GM21381 (cell line): ENCODE data around the gene OTOF.

ENCODE experiments used
- ATAC-seq: cut with Tn5 transposase; IDR thresholded peaks from one replicate; pipeline ENCODE4 v1.9.1; 2021; ENCODE audit warnings: mild to moderate bottlenecking, moderate library complexity; ENCODE audit not compliant: unreplicated experiment

The OTOF gene

DNA sequence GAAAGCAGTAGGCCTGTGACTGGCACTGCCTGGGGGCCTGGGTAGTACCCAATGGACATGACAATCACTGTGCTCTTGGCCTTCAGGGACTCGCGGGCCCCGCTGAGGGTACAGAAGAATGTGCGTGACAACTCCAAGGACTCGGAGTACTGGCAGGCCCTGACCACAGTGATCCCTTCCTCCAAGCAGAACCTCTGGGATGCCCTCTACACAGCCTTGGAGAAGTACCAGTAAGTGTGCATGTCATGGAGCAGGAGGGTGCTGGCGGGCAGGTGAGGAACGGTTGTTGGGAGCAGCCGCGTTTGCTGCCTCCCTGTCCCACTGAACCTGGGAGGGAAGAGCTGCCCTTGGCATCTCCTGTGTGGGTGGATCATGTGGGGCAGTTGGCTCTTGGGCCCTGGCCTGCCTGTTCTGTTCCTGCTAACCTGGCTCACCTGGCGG lies 23.3 kb downstream of the OTOF start:
- no peak for ATAC-seq

DNA sequence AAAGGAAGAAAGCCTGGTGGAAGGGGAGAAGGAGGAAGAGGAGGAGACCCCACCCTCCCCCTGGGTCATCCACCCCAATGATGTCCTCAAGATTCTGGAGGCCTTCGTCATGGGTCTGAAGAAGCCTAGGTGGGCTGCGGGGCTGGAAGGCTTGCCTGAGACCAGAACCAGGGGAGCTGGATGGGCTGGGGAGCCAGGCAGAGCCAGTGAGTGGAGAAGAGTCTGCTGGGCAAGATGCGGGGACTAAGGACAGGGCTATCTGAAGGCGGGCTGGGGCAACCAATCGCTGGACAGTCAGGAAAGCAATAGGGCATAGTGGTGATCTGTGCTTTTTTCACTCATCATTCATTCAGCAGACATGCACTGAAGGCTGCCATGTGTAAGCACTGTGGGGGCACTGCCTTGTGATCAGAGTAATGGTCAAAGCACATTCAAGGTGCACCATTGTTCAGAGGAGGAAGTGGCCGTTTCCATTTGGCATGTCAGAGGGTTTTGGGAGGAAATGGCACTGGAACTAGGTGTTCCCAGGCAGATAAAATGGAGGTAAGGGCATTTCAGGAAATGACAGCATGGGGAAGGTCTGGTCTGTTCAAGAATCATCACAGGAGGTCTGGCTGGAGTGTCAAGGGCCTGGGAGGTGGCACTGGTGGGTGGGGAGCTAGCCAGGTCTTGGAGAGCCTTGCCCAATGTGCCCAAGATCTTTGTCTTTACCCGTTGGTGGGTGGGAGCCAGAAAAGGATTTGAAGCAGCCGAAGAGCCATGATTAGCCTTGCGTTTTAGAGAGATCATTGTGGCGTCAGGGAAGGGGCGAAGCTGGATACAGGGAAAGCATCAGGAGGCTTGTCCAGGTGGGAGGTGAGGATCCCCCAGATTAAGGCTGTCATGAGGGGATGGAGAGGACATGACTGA lies 24.2 kb downstream of the OTOF start:
- no peak for ATAC-seq

DNA sequence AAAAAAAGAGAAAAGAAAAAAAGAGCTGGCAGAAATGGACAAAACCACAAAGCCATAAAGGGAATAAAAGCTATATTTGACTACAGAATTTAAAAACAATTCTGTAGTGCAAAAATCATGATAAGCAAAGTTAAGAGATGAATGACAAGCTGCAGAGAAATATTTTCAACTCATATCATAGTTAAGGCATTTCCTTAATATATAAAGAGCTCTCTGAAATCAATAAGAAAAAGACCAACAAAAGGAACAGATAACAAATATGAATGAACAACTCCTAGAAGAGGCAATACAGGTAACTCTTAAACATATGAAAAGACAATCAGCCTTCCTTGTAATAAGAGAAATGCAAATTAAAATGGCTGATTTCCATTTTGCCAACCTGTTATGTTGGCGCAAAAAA lies 26.2 kb downstream of the OTOF start:
- no peak for ATAC-seq

DNA sequence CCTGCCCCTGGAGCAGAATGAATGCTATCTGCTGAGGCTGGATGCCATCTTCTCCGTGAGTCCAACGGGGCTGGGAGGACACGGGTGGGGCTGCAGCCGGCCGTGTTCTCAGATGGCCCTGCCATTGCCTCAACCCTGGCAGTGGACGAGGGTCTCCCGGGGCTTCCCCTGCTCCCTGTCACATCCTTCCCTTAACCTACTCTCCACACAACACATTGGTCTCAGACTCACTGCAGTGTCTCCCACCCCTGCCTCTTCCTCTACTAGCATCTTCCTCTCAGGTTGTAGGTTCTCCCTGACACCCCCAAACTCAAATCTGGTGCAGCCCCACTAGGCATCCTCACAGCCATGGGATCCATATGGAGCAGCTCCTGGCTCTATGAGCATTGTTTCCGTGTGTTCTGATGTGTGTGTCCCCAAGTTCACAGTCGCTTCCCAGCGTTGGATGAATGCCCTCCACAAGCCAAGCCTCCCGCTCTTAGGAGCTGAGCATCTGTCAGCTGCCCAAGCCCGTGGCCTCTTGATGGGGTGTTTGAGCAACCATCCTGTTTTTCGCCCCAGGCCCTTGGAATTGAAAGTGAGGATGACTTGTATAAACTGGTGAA lies 27.8 kb downstream of the OTOF start:
- no peak for ATAC-seq

DNA sequence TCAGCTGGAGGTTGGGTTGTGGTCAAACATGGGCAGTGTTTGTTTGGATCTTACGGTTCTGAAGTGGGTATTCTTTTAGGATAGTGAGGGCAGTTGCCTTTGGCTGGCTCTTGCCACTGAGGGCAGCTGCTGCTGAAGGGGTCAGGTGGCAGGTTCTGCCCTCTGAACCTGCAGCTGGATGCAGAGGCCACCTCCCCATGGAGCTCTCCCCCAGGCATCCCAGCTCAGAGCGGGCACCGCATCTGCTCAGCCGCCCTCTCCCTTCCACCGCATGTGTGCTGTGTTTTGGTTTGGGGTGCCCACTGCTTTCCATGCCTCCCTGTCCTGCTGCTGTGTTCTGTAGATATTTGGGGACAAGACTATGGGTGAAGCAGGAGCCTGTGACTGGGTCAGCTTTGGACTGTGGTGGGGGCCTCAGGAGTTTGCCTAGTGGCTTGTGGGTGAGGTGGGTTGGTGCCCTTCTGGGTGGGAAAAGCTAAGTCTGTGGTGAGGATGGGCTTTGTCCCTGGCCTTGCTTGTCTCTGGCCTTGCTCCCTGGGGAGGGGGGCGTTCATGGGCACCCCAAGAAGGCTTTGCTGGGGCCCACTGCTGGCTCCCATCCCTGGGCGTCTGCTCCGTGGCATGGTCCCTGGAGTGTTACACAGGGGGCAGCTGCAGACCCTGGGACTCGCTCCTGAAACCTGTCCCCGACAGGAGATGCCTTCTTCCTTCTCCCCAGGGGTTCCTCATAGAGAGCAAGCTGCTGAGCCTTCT lies 28.5 kb downstream of the OTOF start:
- ATAC-seq = no peak

DNA sequence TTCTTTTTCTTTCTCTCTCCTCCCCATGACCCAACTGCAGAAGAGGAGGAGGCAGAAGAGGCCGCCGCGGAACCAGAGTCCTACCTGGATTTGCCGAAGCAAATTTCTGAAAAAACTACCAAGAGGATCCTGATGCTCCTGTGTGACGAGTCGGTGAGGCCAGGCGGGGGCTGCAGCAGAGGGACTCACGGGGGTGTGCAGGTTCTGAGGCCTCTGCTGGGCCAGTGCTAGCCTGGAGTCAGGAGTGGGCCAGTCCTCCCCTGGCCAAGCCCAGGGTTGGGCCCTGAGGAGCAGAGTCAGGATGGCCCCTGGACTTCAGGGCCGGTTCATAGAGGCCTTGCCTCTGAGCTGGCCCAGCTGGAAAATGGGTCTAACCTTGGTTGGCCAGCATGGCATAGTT lies 29.3 kb downstream of the OTOF start:
- ATAC-seq = no peak

DNA sequence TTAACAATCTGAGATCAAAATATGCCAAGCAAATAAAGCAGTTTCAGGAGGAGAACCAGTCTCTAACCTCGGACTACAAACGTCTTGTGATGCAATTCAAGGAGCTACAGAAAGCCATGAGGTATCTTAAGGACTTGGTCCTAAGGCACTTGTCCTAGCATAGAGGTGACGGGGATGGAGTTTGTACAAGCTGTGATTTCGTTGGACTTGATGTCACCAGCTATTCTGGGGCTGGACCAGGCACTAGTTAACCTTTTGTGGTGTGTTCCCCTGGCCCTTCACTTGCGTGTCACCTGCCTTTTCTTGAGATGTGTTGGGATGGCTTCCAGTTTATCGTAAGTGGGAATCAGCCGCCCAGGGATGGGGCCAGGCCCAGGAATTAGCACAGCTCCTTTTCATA lies 33.7 kb downstream of the OTOF start:
- ATAC-seq = no peak

DNA sequence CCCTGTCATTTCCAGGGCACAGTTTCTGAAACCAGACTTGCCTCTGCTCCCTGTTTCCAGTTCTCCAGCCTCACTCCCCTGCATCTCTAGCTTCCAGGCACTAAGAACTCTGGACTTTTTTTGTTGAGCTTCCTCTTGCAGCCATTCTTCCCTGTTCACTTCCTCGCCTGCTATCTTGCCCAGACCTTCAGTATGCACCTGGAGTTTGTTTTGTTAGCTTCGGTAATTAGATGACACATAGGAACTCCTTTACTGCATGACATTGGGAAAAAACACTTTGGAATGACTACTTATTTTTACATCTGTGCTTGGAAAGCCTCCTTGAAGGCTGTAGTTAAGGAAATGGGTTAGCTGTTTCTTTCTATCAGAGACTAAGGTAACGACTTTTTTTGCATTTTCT lies 35.2 kb downstream of the OTOF start:
- no peak for ATAC-seq

DNA sequence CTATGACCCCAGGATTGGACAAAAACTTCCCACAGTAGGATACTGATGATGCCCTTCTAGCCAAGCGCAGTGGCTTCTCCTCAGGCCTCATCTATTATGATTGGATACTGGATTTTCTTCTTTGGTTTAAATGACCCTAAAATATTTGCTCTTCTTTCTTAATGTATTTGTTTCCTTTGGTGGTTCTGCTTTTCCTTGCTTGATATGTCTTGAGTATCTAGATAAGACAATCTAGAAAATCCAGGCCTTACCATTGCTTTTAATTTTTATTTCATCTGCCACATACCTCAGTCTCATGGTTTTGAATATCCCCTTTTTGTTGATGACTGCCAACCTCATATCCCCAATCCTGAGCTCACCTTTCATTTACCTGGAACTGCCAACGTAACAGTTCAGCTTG lies 35.6 kb downstream of the OTOF start:
- ATAC-seq = no peak

DNA sequence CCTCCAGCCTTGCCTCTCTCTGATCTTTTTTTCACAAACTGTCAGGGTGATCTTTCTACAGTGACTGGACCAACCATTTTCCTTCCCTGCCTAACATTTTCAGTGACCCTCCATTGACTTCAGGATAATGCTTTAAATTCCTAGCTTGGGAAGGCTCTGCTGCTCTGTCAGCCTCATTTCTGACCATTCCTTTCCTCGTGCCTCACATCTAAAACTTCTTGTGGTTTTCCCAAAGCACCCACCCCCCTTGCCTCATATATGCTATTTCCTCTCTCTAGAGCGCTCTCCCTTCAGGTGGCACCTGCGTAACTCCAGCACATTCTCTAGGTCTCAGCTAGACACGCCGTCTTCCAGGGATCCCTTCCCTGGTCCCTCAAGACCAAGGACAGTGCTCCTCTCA lies 39.0 kb downstream of the OTOF start:
- no peak for ATAC-seq

DNA sequence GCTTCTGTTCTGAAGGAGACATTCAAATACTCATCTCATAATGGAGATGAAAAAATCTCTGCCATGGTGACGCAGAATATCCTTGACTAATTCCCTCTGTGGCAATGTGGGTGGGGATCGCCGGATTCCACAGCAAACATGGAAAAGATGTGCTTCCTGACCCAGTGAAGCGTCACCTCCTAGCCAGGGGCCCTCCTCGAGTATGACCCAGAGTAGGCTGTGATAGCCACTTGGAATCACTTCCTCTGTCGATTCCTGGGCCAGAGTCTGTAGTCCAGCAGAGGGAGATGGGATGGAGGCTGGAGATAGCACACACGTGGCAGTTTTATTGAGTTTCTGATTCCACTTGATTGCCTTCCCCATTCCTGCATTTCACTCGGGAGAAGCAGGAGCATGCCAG lies 39.4 kb downstream of the OTOF start:
- no peak for ATAC-seq

DNA sequence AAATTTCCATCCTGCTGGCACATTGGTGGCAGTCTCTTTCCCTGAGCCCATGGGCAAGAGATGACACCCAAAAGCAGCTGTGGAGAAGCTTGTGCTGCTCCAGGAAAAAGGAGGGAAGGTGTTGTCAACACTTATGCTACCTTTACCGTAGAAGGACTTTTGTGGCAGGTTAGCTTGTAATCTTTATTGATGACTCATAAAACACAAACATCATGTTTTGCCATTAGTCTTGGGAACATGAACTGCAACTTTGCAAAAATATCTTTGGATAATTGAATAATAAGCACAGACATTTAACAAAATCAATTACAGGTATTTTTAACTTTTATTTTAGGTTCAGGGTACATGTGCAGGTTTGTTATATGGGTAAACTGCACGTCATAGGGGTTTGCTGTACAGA lies 42.8 kb downstream of the OTOF start:
- ATAC-seq = no peak

DNA sequence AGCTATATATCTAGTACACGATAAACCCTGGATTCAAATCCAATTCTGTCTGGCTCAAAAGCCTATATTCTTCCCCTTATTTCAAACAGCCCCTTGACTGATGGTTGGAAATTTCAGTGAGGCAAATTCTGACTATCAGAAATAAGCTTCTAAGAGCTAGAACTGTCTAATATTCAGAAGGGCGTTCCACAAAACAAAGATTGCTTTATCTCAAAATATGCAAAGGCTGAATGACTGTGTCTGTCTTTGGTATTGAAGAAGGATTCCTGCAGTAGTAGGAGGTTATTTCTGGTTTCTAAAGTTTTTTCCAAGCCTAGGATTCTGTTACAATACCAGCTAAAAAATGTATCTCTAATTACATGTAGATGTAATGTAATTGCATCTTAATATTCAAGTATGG lies 45.1 kb downstream of the OTOF start:
- ATAC-seq = no peak

DNA sequence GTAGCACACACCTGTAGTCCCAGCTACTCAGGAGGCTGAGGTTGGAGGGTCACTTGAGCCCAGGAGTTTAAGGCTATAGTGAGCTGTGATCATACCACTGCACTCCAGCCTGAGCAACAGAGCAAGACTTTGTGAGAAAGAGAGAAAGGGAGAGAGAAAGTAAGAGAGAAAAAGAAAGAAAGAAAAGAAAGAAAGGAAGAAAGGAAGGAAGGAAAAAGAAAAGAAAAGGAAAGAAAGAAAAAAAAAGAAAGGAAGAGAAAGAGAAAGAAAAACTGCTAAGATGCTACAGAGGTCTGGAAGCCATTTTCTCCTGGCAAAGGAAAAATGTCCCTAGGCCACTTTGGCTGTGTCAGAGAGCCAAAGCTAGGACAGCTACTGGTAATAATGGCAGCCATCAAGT lies 45.6 kb downstream of the OTOF start:
- no peak for ATAC-seq

DNA sequence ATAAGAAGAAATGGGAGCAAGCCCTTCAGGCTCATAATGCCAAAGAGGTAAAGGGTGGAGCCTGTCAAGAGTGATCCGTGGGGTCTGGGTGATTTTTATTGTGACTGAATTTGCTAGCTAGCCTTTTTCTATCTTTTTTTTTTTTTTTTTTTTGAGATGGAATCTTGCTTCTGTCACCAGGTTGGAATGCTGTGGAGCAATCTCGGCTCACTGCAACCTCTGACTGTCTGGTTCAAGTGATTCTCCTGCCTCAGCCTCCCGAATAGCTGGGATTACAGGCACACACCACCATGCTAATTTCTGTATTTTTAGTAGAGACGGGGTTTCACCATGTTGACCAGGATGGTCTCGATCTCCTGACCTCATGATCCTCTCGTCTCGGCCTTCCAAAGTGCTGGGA lies 47.1 kb downstream of the OTOF start:
- no peak for ATAC-seq

DNA sequence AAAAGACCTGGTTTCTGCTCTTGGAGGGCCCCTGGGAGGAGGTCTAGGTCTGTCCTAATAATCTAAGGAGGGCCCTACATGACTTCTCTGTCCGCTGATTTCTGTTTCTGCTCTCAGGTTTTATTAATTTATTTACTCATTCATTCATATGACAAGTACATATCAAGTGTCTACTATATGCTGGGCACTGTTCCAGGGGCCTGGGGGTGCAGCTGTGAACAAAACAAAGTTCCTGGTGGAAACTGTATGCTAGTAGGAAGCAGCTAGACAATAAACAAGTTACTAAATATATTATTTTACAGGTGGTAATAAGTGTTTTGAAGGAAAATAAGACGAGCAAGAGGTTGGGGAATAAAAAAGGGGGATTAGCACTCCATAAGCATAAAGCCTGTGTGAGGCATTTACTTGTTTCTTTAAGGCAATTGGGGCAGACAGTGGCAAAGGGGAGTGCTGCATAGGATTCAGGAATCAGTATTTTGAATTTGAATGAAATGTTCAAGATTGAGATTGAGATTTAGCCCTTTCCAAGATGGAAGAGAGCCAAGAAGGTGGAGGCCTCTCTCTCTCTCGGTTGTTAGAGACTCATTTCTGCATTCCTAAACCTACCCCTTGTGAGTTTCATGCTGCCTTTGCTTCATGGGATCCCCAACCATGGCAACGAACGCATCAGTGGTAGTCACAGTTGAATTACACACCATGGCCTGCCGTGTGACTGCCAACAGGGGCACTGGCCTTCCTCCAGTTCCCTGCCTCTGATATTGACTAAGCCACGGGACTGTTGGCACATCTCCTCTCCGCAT lies 47.9 kb downstream of the OTOF start:
- no peak for ATAC-seq

DNA sequence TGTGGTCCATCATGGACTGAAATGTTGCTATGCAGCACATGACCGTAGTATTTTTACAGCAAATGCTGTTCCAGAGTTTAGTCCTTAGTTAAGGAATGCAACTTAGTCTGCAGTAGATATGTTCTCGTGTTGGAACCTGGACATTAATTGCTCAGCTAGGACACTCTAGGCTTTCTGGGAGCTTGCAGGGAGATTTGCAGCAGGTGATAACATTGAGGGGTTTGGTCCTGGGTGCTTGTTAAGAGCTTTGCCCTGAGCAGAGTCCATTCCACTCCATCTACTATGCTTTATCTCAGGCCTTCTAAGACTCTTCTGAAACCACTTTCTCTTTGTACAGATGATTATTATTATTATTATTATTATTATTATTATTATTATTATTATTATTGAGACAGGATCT lies 49.1 kb downstream of the OTOF start:
- ATAC-seq = no peak

DNA sequence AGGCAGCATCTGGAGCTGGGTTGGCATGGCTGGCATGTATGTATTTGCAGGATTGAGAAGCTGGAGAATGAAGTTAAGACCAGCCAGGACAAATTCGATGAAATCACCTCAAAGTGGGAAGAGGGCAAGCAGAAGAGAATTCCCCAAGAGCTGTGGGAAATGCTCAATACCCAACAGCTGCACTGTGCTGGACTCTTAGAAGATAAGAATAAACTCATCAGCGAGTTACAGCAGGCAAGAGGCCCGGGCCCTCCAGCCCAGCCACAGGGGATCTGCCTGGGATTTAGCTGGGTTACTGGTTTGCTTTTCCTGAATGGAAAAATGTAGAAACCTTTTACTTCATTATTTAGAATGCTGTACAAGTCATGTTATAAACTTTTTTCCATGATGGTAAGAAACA lies 53.7 kb downstream of the OTOF start:
- no peak for ATAC-seq

DNA sequence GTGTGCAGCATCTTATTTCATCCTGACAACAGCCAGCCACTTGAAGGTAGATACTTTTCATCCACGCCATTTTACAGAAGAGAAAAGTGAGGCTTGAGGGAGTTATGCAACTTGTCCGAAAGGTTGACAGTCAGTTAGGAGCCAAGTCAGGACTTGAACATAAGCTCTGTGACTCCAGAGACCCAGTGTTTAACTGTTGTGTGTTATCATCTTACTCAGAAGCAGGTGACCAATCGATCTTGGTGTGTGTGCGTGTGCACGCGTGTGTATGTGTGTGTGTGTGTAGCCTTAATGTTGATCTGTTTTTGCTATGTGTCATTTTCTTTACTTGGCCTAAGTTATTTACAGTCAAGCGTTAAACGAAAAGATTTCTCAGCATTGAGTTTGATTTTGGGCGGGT lies 54.2 kb downstream of the OTOF start:
- no peak for ATAC-seq

DNA sequence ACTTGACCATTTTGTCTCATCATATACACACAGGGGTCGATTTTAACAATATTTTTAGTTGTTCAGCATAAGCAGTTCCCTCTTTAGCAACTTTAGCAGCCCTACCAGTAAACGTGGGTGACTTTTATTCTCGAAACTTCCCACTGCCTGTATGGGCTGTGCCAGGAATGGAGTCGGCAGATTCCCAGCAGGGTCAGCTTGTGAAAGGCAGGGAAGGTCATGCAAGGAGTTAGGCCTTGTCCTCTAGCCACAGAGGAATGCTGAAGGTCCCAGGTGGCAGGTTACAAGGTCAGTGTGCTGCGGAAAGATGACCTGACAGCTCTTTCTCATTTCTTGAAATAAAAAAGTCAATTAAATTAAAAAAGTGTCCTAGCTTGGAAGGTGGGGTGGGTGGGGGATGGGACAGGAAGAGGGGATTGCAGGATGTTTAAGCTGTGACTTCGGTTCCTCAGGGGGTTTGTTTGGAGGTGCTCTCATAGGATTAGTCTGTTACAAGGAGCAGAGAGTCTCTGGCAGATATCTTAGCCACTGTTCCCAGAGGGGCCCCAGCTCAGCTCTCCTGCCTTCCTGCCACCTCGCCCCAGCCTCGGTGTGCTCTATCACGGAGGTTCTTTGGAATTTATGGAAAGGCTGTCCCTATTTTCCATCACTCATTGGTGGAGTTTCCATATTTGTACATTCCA lies 54.8 kb downstream of the OTOF start:
- ATAC-seq = no peak

DNA sequence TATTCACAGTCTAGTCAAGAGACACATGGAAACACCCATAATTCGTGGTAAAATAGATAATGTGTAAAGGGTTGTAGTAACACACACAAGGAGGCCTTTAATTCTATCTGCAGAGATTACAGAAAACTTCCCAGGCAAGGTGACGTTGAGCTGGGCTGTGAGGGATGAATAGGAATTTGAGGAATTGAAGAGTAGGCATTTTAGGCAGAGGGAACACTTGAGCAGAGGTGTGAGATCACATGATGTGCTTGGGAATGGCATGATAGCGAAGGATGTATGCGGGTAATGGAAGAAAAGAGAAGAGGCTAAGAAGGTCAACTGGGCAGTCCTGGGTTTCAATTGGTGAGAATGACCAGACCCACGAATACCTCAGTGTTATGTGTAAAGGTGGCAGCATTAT lies 56.0 kb downstream of the OTOF start:
- ATAC-seq = no peak
